ENCODE measurements around the gene FTO.
"Not testable (repeated sequence)": the region's sequence is repeated elsewhere in the genome, so short reads cannot be mapped to it uniquely, and the experiment has no call there.

GRCh38 chr16:53890877-53891276 lies 186.9 kb downstream of the FTO start:
- not testable (repeated sequence) for TF ChIP-seq EP300 (IDR thresholded peaks at IDR 0.05; ENCODE audit: borderline replicate concordance in 1 of 2, low read depth in 2 of 2, low read length in 2 of 2); CTCF (IDR thresholded peaks at IDR 0.05; ENCODE audit: control extremely low read depth in 1 of 3, insufficient read depth in 1 of 3, low read depth in 1 of 3, low read length in 3 of 3); POLR2AphosphoS5 (IDR thresholded peaks at IDR 0.05; ENCODE audit: low read depth, low read length); BRCA1 (IDR thresholded peaks at IDR 0.05; ENCODE audit: low read depth, low read length); ASH2L (IDR thresholded peaks at IDR 0.05; ENCODE audit: low read length); SIN3A (conservative IDR thresholded peaks at IDR 0.05 in 1 of 2, IDR thresholded peaks at IDR 0.05 in 1 of 2; ENCODE audit: low read depth in 1 of 2, low read length in 2 of 2); EZH2 (IDR thresholded peaks at IDR 0.05; ENCODE audit: low read depth, low read length, severe bottlenecking); ZNF274 (IDR thresholded peaks at IDR 0.05; ENCODE audit: borderline replicate concordance, extremely low read depth, low read length); SRF (IDR thresholded peaks at IDR 0.05; ENCODE audit: low read depth, low read length); SIX5 (IDR thresholded peaks at IDR 0.05; ENCODE audit: low read depth, low read length); JUN (IDR thresholded peaks at IDR 0.05; ENCODE audit: low read depth, low read length); USF2 (IDR thresholded peaks at IDR 0.05; ENCODE audit: low read length)

All from H1 (cell line).